Thyroid gland (tissue), 4 donors: Measurements from ENCODE around the gene ATP6V1C2.

Experiments
- CTCF ChIP-seq, 6 experiments: fragments of 200-600 bp in 3 of 6; fragments of 450-650 bp in 3 of 6; sonication (generic) in 3 of 6; IDR thresholded peaks; one replicate each; pipeline ENCODE4 v1.5.1; 2016 to 2019; ENCODE audit warnings: antibody characterized with exemption in 6 of 6, mild to moderate bottlenecking in 2 of 6, inconsistent platforms in 1 of 6, moderate library complexity in 1 of 6
- POLR2A ChIP-seq, 2 donors: fragments of 450-650 bp; IDR thresholded peaks; one replicate each; pipeline ENCODE4 v1.6.1; 2017; ENCODE audit warnings: antibody characterized with exemption in 2 of 2, mild to moderate bottlenecking in 2 of 2, moderate library complexity in 1 of 2

DNA sequence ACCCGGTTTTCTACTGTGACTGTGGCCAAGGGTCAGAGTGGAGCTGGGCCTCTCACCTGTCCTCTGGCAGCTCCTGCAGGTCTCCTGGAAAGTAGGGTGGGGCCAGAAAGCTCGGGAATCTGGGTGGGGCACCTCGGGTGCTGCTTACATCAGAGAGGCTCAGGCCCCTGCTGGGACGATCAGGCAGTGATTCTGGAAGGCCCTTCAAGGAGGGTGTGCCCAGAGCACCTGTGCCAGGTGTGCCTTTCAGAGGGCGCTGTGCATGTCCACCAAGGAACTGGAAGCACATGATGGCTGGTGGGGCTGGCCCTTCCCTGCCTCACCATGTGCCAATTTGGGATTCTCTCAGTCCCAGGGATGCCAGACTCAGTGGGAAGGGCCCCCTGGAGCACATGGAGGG, 44.0 kb downstream of the ATP6V1C2 start:
- TF ChIP-seq CTCF (IDR thresholded peaks at IDR 0.05) (no peak), POLR2A (IDR thresholded peaks at IDR 0.05) (no peak)
